Uterus (tissue), 2 donors: ENCODE results near the gene STX5.

ENCODE experiments used
- CTCF ChIP-seq, 4 experiments: fragments of 200-600 bp in 2 of 4; fragments of 450-650 bp in 2 of 4; sonication (generic) in 2 of 4; IDR thresholded peaks; one replicate each; pipeline ENCODE4 v1.5.1; 2016 to 2019; ENCODE audit warnings: antibody characterized with exemption in 4 of 4, mild to moderate bottlenecking in 2 of 4, moderate library complexity in 1 of 4
- POLR2A ChIP-seq, 2 donors: fragments of 450-650 bp; IDR thresholded peaks; one replicate each; pipeline ENCODE4 v1.6.1; 2016; ENCODE audit warnings: antibody characterized with exemption in 2 of 2, mild to moderate bottlenecking in 1 of 2, moderate library complexity in 1 of 2

GRCh38 chr11:62823677-62824076 is 8.2 kb downstream of the STX5 start:
- TF ChIP-seq POLR2A (IDR thresholded peaks at IDR 0.05) (no peak), CTCF (IDR thresholded peaks at IDR 0.05) (no peak)
